SK-MEL-5 (cell line): ENCODE results near the gene SYT13. TPM values are rescaled to one million over a fixed set of nuclear protein-coding genes. Genes with fewer than 3 reads are reported as not detected.
"Not testable (repeated sequence)": the region's sequence is repeated elsewhere in the genome, so short reads cannot be mapped to it uniquely, and the experiment has no call there.

ENCODE experiments used
- DNase-seq: peaks from one replicate; pipeline ENCODE4 v3.0.0-alpha.2; 2016; ENCODE audit warnings: low read depth, low spot score
- in situ Hi-C: cut with HindIII; loops from 2 replicates; pipeline ENCODE4 v1.10.0; 2016; ENCODE audit warnings: low sequenced_read_pairs, high pct_unique_total_duplicates, low pct_unique_long_range_greater_than_20kb
- total RNA-seq: library from RNA; depleted of rRNA; stranded (reverse); fragments of >200 nt; shearing (Covaris generic); gene quantifications from 2 replicates; pipeline ENCODE4 v1.2.3, GENCODE V29; 2014

SYT13 gene
- total RNA-seq, 1 experiment from 2014 or later = 1.7 TPM

DNA sequence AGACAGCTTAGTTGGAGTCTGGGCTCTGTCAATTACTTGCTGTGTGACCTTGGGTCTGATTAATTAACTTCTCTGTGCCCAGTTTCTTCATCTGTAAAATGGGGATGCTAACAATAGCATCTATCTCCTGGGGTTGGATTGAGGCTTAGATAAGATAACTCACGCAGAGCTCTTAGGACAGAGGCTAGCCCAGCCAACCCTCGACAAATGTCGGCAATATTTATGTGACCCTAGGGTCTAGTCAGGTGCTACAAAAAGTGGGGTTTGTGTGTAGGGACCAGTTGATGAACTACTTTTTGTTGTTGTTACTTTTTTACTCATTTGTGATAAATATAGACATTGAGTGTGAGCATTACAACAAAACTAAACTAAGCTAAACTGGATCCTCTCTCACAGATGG is 22.4 kb downstream of the SYT13 start:
- no peak for DNase-seq
- in situ Hi-C loops = no loop called here

DNA sequence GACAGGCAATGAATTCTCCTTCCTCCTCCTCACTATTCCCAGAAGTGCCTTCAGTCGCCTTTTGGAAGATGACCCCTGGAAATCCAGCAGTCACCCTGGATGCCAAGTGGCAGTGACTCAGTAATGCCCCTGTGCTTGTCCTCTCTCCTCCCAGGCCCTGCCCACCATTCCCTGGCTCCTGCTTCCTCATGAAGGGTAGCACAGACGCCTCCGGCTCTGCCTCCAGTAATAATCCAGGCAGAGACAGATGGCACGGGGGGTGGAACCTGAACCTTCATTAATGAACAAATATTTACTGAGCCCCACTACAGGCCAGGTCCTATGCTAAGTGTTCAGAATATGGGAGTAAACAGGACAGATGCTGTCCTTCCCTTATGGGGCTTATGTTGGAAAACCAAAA is 23.2 kb downstream of the SYT13 start:
- in situ Hi-C loops = no loop called here
- no peak for DNase-seq

DNA sequence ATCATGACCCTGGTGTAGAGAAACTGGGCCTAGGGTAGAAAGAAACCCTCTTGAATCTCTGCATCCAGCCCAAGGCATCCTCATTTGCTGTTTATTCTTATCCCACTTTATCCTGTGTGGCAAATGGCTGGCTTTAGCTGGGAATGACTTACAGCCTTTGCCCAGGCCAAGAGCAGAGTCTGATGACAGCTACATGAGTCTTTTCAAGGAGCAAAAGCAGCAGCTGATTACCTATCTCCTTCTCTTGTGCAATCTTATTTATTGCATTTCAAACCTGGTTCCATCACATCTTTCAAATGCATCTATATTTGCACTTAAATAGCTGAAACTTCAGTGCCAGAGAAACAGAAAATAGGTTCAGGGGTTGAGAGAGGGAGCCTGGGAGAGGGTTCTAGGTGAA is 26.1 kb downstream of the SYT13 start:
- no peak for DNase-seq
- in situ Hi-C loops = no loop called here

DNA sequence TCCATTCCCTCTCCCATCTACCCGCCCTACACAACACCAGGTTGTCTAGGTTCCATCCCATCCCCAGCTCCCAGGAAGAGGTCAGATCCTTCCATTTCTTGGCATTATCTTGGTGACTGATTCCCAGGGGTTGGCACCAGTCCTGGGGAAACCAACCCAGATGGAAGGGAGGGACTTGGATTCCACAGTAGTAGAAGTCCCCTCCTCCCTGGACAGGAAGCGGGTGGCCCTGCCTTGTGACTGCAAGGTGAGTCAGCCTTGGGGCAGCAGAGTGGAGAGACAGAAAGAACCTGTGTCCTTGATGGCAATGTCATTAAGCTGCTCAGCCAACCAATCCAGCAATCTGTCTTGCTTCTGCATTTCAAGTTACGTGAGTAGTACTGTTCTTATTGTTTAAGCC is 26.5 kb downstream of the SYT13 start:
- in situ Hi-C loops = no loop called here
- DNase-seq = no peak

DNA sequence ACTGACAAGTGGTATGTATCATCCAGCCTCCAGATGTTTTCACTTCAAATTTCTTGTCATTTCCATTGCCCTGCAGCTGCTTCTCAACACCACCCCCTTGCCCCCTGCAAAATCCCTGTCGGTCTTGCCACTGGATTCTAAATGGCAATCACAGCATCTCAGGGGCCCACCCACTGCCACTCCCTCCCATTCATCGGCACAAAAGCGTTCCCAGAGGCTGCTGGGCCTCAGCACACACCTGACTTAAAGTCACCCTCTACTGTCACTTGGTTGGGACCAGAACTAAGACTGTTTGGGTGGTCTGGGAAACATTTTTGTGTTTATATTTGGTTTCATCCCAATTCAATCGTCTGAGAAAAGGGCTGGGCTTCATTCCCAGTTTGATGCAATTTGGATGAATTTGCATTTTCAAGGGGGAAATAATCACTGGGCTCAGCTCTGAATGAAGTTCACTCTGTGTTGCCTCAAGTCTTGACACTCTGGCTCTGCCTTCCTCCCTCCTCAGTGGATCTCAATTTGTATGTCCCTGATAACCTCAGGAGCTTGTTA is 27.1 kb downstream of the SYT13 start:
- no peak for DNase-seq

DNA sequence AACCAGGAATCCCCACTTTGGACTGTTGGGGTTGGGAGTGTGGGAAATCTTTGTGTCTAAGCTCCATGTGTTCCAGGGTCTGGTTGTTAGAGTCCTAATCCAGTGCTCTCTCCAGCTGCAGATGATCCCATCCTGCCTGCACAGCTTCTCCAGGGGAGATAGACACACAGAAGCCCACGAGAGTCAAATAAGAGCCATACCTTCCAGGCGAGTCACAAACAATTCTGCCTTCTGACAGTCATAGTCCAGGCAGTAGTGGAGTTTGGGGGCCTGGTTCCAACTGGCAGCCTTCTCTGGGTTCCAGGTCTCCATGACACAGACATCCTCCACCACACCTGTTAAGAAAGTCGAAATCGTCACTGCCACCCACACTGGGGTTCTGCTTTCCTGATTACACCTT is 32.1 kb downstream of the SYT13 start:
- DNase-seq = no peak
- in situ Hi-C loops = no loop called here

More for the DNA sequence above, 27.1 kb downstream of the SYT13 start:
- in situ Hi-C loops = no loop called here

DNA sequence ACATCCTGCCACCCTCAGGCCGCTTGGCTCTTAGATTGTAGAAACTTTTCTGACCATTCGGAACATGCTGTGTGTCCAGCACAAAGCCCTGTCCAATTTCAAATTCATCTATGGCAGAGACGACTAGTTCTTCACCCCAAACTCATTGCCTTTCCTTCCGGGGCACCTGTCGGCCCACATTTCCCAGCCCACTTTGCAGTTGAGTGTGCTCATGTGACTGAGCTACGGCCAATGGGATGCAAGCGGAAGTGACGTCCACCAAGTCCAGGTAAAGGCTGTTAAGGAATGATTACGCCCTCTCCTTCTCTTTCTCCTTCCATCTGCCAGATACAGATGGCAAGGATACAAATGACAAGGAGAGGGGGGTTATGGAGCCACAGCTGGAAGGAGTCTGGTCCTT is 32.5 kb downstream of the SYT13 start:
- DNase-seq = no peak
- in situ Hi-C loops = no loop called here

DNA sequence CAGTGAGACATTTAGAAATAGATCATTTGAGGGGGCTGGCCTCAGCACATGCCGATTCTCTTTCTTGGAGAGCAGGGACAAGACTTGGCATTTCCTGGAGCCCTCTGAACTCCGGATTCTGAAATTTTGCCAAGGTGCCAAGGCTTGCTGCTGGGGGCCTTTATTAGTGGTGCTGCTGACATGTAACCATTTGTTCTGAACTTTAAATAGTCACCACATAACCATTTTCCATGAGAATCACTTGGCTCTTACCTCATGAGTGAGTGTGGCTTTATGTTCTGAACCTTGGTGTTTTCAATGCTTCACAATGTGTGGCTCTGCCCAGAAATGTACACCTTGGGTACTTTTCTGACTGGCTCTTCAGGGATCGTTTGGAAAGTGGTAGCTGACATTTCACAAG is 33.3 kb downstream of the SYT13 start:
- in situ Hi-C loops = no loop called here
- no peak for DNase-seq

DNA sequence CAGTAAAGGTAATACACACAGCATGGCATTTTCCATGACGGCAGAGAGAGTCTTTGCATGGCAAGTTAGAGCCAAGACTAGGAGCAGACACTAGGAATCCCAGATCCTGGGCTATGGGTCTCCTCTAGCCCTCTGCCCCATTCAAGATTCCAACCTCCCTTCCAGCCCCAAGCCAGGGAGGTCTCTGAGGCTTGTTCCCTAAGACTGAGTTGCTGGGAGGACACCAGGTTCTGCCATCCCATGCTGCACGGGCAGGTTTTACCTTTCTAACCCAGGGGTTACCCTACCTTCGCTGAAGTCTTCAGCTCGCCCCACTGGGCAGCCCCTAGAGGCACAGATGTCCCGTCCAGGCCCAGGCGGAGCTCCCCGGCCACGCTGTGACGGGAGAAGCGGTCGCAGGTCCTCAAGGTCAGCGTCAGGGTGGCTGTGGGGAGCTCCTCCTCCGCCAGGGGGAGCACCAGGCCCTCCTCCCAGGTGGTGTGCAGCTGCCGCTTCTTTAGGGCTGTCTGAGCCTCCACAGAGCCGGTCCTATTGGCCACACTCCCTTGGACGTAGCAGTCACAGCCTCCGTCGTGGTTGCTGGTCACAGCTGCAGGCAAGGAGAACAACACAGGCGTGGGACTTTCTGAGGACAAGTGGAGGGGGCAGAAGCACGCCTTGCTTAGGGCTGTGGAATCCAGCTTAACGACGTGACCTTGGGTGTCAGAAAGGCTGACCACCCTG is 33.8 kb downstream of the SYT13 start:
- in situ Hi-C loops = no loop called here

DNA sequence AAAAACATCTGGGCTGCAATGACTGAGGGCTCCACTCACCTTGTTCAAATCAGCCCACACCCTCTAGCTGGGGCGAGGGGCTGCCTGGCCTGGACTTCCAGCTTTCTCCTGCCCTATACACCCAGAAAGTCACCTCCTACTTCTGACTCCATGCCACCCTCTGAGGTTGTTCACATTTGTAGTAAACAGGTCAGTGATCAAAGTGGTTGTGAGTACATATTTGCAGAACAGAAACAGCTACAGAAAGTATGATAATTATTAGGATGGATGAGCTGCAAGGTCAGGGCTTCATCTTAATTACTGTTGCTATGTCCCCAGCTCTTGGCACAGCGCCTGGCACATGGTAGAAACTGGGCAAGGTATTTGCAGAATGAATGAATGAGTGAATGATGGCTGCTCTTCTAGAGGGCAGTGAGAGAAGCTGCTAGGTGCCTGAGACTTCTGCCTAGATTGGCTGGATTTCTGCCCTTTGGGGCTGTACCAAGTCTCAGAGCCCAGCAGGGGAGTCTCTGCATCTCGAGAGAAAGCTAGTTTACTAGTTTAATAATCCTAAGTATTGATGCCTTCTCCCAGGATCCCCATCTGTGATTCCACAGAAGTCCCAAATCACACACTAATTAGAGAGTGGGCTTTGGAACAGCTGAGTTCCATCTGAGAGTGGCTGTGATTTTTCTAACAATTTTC is 36.0 kb downstream of the SYT13 start:
- in situ Hi-C loops = no loop called here
- no peak for DNase-seq

More for the DNA sequence above, 33.8 kb downstream of the SYT13 start:
- peak; percentile 81 for DNase-seq

DNA sequence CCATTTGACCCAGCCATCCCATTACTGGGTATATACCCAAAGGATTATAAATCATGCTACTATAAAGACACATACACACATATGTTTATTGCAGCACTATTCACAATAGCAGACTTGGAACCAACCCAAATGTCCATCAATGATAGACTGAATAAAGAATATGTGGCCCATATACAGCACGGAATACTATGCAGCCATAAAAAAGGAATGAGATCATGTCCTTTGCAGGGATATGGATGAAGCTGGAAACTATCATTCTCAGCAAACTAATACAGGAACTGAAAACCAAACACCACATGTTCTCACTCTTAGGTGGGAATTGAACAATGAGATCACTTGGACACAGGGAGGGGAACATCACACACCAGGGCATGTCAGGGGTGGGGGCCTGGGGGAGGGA is 36.8 kb downstream of the SYT13 start:
- DNase-seq, in situ Hi-C loops: not testable (repeated sequence)

DNA sequence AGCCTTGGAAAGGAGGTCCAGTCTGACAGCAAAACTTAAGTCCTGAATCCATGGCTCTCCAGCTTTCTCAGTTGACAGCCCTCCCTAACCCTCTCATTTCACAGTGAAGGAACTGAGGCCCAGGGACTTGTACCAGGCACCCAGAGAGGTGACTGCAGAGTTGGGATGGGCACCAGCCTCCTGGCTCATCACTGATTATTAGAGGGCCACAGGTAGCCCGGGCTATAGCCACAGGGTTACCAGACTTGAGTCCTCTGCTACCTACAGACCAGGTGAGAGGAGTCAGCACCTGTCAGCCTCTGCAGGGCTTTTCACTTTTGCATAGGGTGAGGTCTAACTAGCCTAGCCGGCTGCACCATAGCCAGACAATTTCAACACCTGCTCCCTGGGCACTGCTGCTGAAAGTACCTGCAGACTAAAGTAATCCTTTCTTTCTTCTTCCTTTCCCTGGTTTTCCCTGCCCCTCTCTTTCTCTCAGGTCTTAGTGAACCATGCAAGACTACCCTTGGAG is 37.6 kb downstream of the SYT13 start:
- in situ Hi-C loops = no loop called here
- no peak for DNase-seq

DNA sequence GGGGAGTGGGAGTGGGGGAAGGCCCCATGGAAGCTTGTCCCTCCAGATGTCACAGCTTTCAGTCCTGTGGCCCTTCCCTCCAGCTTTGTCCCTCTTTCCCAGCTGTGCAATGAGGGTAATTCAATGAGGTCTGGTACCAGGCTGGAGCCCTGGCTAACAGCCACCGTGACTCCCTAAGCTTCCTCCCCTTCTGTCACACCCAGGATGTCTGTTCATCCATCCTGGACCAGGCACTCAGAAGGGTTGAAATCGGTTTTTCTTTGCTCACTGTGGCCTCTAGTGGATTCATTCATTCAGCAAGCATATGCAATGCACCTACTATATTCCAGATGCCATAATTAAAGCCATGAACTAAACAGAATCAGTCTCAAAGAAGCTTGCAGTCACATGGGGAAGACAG is 38.7 kb downstream of the SYT13 start:
- DNase-seq = no peak
- in situ Hi-C loops = no loop called here

DNA sequence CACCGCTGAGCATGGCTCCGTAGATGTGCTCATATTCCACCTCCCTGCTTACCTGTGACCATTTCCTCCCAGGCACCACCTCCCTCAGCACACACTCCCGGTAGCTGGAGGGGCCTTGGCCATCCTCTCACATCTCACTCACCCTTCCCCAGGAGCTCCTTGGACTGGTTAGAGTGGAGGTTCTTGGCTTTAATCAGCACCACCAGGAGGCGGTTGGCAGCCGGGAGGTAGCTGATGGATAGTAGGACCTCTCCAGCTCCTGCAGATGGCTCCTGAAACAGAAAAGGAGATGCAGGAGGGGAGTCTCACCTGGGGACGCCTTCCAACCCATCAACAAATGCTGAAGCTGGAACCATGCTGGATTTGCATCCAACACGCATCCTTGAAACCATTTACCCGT is 39.9 kb downstream of the SYT13 start:
- DNase-seq = no peak
- in situ Hi-C loops = no loop called here

DNA sequence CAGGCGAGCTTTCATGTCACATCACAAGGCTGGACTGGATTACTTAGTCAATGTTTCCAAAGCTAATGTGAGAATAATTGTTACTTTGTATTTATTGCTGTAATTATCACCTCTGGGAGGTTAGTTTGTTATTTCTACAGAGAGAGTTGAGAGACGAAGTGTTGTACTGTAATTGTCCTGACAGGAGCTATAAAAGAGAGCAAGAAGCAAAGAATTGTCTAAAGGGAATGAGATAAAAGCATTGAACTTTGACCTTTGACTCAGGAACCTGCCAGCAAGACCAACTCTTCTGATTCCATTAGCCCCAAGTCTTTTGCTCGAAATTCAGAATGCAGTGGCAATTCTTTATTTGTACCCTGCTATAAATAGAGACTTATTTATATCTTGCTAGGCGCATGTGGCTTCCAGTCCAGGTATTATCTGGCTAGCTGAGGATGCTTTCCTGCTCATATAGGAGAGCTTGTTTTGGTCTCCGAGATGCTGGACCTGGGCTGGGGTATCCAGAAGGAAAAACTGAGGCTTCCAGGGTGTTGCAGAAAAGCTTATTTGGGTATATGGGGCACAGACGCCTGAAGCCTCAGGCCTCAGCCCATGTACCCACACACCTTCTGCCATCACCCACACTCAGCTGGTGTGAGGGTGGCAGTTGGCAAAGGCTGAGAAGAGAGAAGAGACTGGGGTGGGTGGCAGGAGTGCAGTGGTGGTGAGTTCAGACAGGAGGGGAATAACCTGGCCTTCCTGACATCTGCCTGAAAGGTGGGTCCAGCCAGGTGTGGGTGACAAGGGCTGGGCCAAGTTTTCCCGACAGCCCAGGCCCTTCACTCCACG is 40.7 kb downstream of the SYT13 start:
- DNase-seq = no peak
- in situ Hi-C loops = no loop called here

DNA sequence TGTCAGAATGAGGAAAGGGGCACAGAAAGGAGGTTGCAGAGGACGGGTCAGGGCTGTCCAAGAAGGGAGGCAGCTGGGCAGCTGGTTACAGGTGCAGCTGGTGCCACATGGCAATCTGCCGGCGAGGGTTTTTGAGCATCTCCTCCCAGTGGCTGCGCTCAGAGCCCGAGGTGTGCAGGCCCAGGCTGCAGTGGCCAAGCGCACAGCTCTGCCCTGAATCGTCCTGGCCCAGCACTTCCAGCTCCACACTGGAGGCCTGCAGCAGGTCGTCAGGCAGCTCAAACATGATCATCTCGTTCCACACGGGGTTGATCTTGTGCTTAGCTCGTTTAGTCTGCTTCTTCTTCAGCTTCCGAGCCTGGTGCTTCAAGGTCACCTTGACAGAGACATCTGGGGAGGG is 42.2 kb downstream of the SYT13 start:
- no peak for DNase-seq

DNA sequence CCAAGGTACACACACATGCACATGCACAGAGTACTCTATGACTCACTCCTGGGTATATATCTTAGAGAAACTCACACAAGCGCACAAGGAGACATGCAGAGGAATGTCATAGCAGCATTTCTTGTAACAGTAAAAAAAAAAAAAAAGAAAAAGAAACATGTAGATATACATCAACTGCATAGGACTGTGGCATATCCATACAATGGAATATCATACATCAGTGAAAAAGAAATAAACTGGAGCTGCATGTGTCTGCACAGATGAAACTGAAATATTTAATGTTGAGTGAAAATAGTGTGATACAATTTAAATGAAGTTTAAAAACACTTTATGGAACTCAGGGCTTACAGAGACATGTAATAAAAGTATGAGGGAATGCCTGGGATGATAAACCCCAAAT is 46.4 kb downstream of the SYT13 start:
- no peak for DNase-seq
- in situ Hi-C loops = no loop called here

More for the DNA sequence above, 42.2 kb downstream of the SYT13 start:
- in situ Hi-C loops = no loop called here

DNA sequence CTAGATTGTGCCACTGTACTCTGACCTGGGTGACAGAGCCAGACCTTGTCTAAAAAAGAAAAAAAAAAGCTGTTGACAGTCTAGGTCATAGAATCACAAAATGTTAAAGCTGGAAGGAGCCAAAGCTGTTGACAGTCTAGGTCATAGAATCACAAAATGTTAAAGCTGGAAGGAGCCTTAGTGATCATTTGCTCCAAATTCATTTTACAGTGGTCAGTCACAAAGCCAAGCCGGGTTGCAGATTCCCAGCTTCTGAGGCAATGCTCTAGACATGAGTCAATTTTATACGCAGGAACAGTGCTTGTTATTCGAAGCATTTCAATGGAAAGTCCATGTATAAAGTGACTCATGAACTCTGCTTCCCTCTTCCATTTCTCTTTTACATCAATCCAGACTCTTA is 47.4 kb downstream of the SYT13 start:
- in situ Hi-C loops = no loop called here
- no peak for DNase-seq
